Measurements from ENCODE around the gene CENPB.
A peak's percentile ranks its signal among the peaks of the same experiment; 100 is the strongest.

Gene CENPB

GRCh38 chr20:3826420-3826819, 39.9 kb upstream of the CENPB start:
- Histone ChIP-seq H3K23ac (ENCODE audit: low read depth, low read length, poor library complexity) (no peak overlapping the region), H3K4me3 (ENCODE audit: low read length in 2 of 2) (no peak overlapping the region), H3K4me1 (ENCODE audit: control insufficient read depth in 2 of 2, insufficient read depth in 1 of 2, low read depth in 1 of 2, low read length in 2 of 2) (no peaks in the 10 kb centered on the region), H3K9ac (ENCODE audit: low read depth, low read length, poor library complexity) (no peak overlapping the region), H2BK5ac (ENCODE audit: low read length) (no peak overlapping the region), H3K4me2 (ENCODE audit: insufficient read depth, low read length, poor library complexity, severe bottlenecking) (no peak overlapping the region), H3K36me3 (replicated peaks in 1 of 2; ENCODE audit: control insufficient read depth in 2 of 2, insufficient read depth in 2 of 2, low read length in 2 of 2) (peaks cover 8 to 24% of the 10 kb centered on the region in 2 donors), H2BK120ac (ENCODE audit: low read depth, low read length) (no peak overlapping the region), H3K9me3 (replicated peaks in 1 of 2; ENCODE audit: control insufficient read depth in 2 of 2, insufficient read depth in 1 of 2, low read depth in 1 of 2, low read length in 2 of 2) (no peaks in the 10 kb centered on the region), H2AFZ (ENCODE audit: low read length) (no peak overlapping the region), H4K8ac (ENCODE audit: low read depth, low read length) (no peak overlapping the region), H2BK12ac (ENCODE audit: low read length) (no peak overlapping the region), H3K14ac (ENCODE audit: low read length) (no peak overlapping the region), H3K27ac (replicated peaks; ENCODE audit: low read length) (no peak overlapping the region), H3K4ac (ENCODE audit: low read length) (no peak overlapping the region), H3K27me3 (ENCODE audit: control insufficient read depth in 3 of 3, insufficient read depth in 3 of 3, low read depth in 1 of 3, low read length in 3 of 3) (no peaks in the 10 kb centered on the region), H4K91ac (ENCODE audit: low read depth, low read length, poor library complexity) (no peak overlapping the region), H3K18ac (ENCODE audit: low read length) (no peak overlapping the region), H3K79me1 (ENCODE audit: low read depth, low read length) (peaks cover 5% of the 10 kb centered on the region), H2BK15ac (ENCODE audit: low read length) (no peak overlapping the region), H2AK5ac (ENCODE audit: low read depth, low read length) (no peak overlapping the region)
- DNase-seq (ENCODE audit: low spot score): no peak
- no CpG with 5 or more reads among the region's 4 CpGs for WGBS, 2 donors (ENCODE audit: extremely low coverage in 2 of 2, insufficient read length in 2 of 2, insufficient replicate concordance in 1 of 2)

GRCh38 chr20:3825526-3825925, 39.0 kb upstream of the CENPB start:
- DNase-seq (ENCODE audit: low spot score): no peak

GRCh38 chr20:3823881-3824280, 37.3 kb upstream of the CENPB start:
- no peak overlapping the region for H4K91ac ChIP-seq (ENCODE audit: low read depth, low read length, poor library complexity)
- no CpG with 5 or more reads among the region's 20 CpGs for WGBS, 2 donors (ENCODE audit: extremely low coverage in 2 of 2, insufficient read length in 2 of 2, insufficient replicate concordance in 1 of 2)

More at GRCh38 chr20:3825526-3825925, 39.0 kb upstream of the CENPB start:
- no peak overlapping the region for H2BK12ac ChIP-seq (ENCODE audit: low read length)
- H3K9me3 ChIP-seq (replicated peaks in 1 of 2; ENCODE audit: control insufficient read depth in 2 of 2, insufficient read depth in 1 of 2, low read depth in 1 of 2, low read length in 2 of 2): no peaks in the 10 kb centered on the region
- H3K9ac ChIP-seq (ENCODE audit: low read depth, low read length, poor library complexity): no peak overlapping the region
- no peaks in the 10 kb centered on the region for H3K27me3 ChIP-seq (ENCODE audit: control insufficient read depth in 3 of 3, insufficient read depth in 3 of 3, low read depth in 1 of 3, low read length in 3 of 3)
- H2BK5ac ChIP-seq (ENCODE audit: low read length): no peak overlapping the region
- WGBS, 2 donors (ENCODE audit: extremely low coverage in 2 of 2, insufficient read length in 2 of 2, insufficient replicate concordance in 1 of 2): no CpG with 5 or more reads among the region's 7 CpGs
- no peak overlapping the region for H3K27ac ChIP-seq (replicated peaks; ENCODE audit: low read length)
- no peak overlapping the region for H3K4me2 ChIP-seq (ENCODE audit: insufficient read depth, low read length, poor library complexity, severe bottlenecking)
- H3K18ac ChIP-seq (ENCODE audit: low read length): no peak overlapping the region
- no peak overlapping the region for H3K23ac ChIP-seq (ENCODE audit: low read depth, low read length, poor library complexity)
- H2AFZ ChIP-seq (ENCODE audit: low read length): no peak overlapping the region
- H4K8ac ChIP-seq (ENCODE audit: low read depth, low read length): no peak overlapping the region
- peaks cover 8 to 24% of the 10 kb centered on the region in 2 donors for H3K36me3 ChIP-seq (replicated peaks in 1 of 2; ENCODE audit: control insufficient read depth in 2 of 2, insufficient read depth in 2 of 2, low read length in 2 of 2)
- no peak overlapping the region for H3K4ac ChIP-seq (ENCODE audit: low read length)
- peaks cover 5% of the 10 kb centered on the region for H3K79me1 ChIP-seq (ENCODE audit: low read depth, low read length)
- no peak overlapping the region for H2BK120ac ChIP-seq (ENCODE audit: low read depth, low read length)
- H4K91ac ChIP-seq (ENCODE audit: low read depth, low read length, poor library complexity): no peak overlapping the region
- H2AK5ac ChIP-seq (ENCODE audit: low read depth, low read length): no peak overlapping the region
- no peak overlapping the region for H2BK15ac ChIP-seq (ENCODE audit: low read length)
- H3K14ac ChIP-seq (ENCODE audit: low read length): no peak overlapping the region
- H3K4me3 ChIP-seq (ENCODE audit: low read length in 2 of 2): no peak overlapping the region
- H3K4me1 ChIP-seq (ENCODE audit: control insufficient read depth in 2 of 2, insufficient read depth in 1 of 2, low read depth in 1 of 2, low read length in 2 of 2): no peaks in the 10 kb centered on the region

GRCh38 chr20:3821996-3822395, 35.5 kb upstream of the CENPB start:
- H4K8ac ChIP-seq (ENCODE audit: low read depth, low read length): no peak overlapping the region
- WGBS, 2 donors (ENCODE audit: extremely low coverage in 2 of 2, insufficient read length in 2 of 2, insufficient replicate concordance in 1 of 2): no CpG with 5 or more reads among the region's 14 CpGs
- DNase-seq (ENCODE audit: low spot score): no peak

More at GRCh38 chr20:3823881-3824280, 37.3 kb upstream of the CENPB start:
- Histone ChIP-seq H3K27ac (replicated peaks; ENCODE audit: low read length) (no peak overlapping the region), H4K8ac (ENCODE audit: low read depth, low read length) (no peak overlapping the region), H3K27me3 (ENCODE audit: control insufficient read depth in 3 of 3, insufficient read depth in 3 of 3, low read depth in 1 of 3, low read length in 3 of 3) (no peaks in the 10 kb centered on the region), H2BK120ac (ENCODE audit: low read depth, low read length) (no peak overlapping the region), H2BK5ac (ENCODE audit: low read length) (no peak overlapping the region), H2BK12ac (ENCODE audit: low read length) (no peak overlapping the region), H3K18ac (ENCODE audit: low read length) (no peak overlapping the region), H2BK15ac (ENCODE audit: low read length) (peak overlapping the region; percentile 91), H3K9ac (ENCODE audit: low read depth, low read length, poor library complexity) (peak overlapping the region; percentile 40), H3K79me1 (ENCODE audit: low read depth, low read length) (peaks cover 5% of the 10 kb centered on the region), H3K36me3 (replicated peaks in 1 of 2; ENCODE audit: control insufficient read depth in 2 of 2, insufficient read depth in 2 of 2, low read length in 2 of 2) (peaks cover 8 to 24% of the 10 kb centered on the region in 2 donors), H2AK5ac (ENCODE audit: low read depth, low read length) (no peak overlapping the region), H3K4me1 (ENCODE audit: control insufficient read depth in 2 of 2, insufficient read depth in 1 of 2, low read depth in 1 of 2, low read length in 2 of 2) (peaks cover 3% of the 10 kb centered on the region in 2 donors), H3K4me2 (ENCODE audit: insufficient read depth, low read length, poor library complexity, severe bottlenecking) (no peak overlapping the region), H3K4ac (ENCODE audit: low read length) (peak overlapping the region; percentile 66), H3K4me3 (ENCODE audit: low read length in 2 of 2) (no peak overlapping the region), H3K14ac (ENCODE audit: low read length) (no peak overlapping the region), H2AFZ (ENCODE audit: low read length) (no peak overlapping the region), H3K9me3 (replicated peaks in 1 of 2; ENCODE audit: control insufficient read depth in 2 of 2, insufficient read depth in 1 of 2, low read depth in 1 of 2, low read length in 2 of 2) (no peaks in the 10 kb centered on the region), H3K23ac (ENCODE audit: low read depth, low read length, poor library complexity) (no peak overlapping the region)
- no peak for DNase-seq (ENCODE audit: low spot score)

More at GRCh38 chr20:3821996-3822395, 35.5 kb upstream of the CENPB start:
- Histone ChIP-seq H2AK5ac (ENCODE audit: low read depth, low read length) (no peak overlapping the region), H3K4me1 (ENCODE audit: control insufficient read depth in 2 of 2, insufficient read depth in 1 of 2, low read depth in 1 of 2, low read length in 2 of 2) (peaks cover 3 to 5% of the 10 kb centered on the region in 2 donors), H3K27ac (replicated peaks; ENCODE audit: low read length) (no peak overlapping the region), H3K4me3 (ENCODE audit: low read length in 2 of 2) (no peak overlapping the region), H4K91ac (ENCODE audit: low read depth, low read length, poor library complexity) (no peak overlapping the region), H2BK15ac (ENCODE audit: low read length) (no peak overlapping the region), H3K79me1 (ENCODE audit: low read depth, low read length) (peaks cover 3% of the 10 kb centered on the region), H3K4me2 (ENCODE audit: insufficient read depth, low read length, poor library complexity, severe bottlenecking) (no peak overlapping the region), H3K4ac (ENCODE audit: low read length) (no peak overlapping the region), H3K27me3 (ENCODE audit: control insufficient read depth in 3 of 3, insufficient read depth in 3 of 3, low read depth in 1 of 3, low read length in 3 of 3) (no peaks in the 10 kb centered on the region), H3K23ac (ENCODE audit: low read depth, low read length, poor library complexity) (no peak overlapping the region), H3K9me3 (replicated peaks in 1 of 2; ENCODE audit: control insufficient read depth in 2 of 2, insufficient read depth in 1 of 2, low read depth in 1 of 2, low read length in 2 of 2) (no peaks in the 10 kb centered on the region), H3K18ac (ENCODE audit: low read length) (no peak overlapping the region), H2BK12ac (ENCODE audit: low read length) (no peak overlapping the region), H3K36me3 (replicated peaks in 1 of 2; ENCODE audit: control insufficient read depth in 2 of 2, insufficient read depth in 2 of 2, low read length in 2 of 2) (peaks cover 6 to 24% of the 10 kb centered on the region in 2 donors), H3K9ac (ENCODE audit: low read depth, low read length, poor library complexity) (no peak overlapping the region), H3K14ac (ENCODE audit: low read length) (no peak overlapping the region), H2AFZ (ENCODE audit: low read length) (no peak overlapping the region), H2BK120ac (ENCODE audit: low read depth, low read length) (no peak overlapping the region), H2BK5ac (ENCODE audit: low read length) (no peak overlapping the region)
